ENCODE results near the gene CIT.

CIT gene

DNA sequence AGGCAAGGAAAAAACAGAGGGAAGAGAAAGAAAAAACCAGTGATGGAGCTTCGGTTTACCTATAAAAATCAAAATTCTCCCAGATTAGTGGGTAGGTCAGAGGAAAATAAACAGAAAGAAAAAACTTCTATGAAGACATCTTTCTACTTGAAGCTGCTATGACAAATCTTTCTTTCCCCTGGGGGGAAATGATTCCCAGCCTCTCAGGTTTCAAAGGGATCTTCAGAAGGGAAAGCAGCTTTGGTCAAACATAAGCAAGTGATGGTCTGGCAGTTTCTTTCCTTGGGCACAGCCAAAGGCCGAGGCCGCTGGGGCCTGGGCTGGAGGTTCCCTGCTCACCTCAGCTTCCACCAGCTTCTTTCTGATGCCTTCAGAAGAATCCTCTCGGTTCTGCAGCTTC lies 104.7 kb downstream of the CIT start:
- no peaks in the 10 kb centered on the region for H3K9me3 Mint-ChIP-seq
- no peaks in the 10 kb centered on the region for H3K27me3 Mint-ChIP-seq (ENCODE audit: low read depth)
- H3K4me3 Mint-ChIP-seq, result no peak overlapping the region
- no peak for DNase-seq (ENCODE audit: low spot score)
- H3K36me3 Mint-ChIP-seq (ENCODE audit: low read depth), result peaks cover 41% of the 10 kb centered on the region
- peaks cover 2% of the 10 kb centered on the region for H3K4me1 Mint-ChIP-seq (ENCODE audit: low read depth)
- no peak overlapping the region for H3K27ac Mint-ChIP-seq

DNA sequence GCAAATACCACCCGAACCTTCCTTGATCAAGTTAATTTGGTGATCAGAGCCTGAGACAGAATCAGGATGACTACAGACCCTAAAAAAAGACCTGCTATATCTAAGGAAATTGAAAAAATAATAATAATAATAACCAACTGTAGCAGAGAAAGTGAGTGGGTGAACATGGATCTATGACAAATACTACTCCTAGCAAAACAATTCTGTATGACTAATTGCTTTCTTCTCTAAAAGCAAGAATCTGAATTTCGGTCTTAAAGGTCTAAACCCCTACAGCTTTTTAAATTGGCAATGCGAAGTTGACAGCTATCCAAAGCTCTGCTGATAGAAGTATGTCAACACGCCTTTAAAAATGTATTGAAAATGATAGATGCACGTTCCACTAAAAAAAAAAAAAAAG lies 107.0 kb downstream of the CIT start:
- no peak for DNase-seq (ENCODE audit: low spot score)
- no peaks in the 10 kb centered on the region for H3K4me1 Mint-ChIP-seq (ENCODE audit: low read depth)
- peaks cover 48% of the 10 kb centered on the region for H3K36me3 Mint-ChIP-seq (ENCODE audit: low read depth)
- H3K27me3 Mint-ChIP-seq (ENCODE audit: low read depth), result no peaks in the 10 kb centered on the region
- no peak overlapping the region for H3K27ac Mint-ChIP-seq
- H3K9me3 Mint-ChIP-seq, result no peaks in the 10 kb centered on the region
- H3K4me3 Mint-ChIP-seq, result no peak overlapping the region

DNA sequence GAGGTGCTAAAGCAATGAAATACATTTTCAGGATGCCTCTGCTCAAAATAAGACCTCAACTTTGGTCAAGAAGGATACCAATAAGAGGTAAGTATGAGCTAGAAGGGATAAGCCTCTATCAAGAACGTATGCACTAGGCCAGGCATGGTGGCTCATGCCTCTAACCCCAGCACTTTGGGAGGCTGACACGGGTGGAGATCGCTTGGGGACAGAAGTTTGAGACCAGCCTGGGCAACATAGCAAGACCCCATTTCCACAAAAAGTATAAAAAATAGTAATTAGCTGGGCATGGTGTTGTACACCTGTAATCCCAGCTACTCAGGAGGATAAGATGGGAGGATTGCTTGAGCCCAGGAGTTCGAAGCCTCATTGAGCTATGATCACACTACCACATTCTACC lies 114.5 kb downstream of the CIT start:
- Mint-ChIP-seq H3K36me3 (ENCODE audit: low read depth) (peaks cover 67% of the 10 kb centered on the region), H3K27ac (no peak overlapping the region)

DNA sequence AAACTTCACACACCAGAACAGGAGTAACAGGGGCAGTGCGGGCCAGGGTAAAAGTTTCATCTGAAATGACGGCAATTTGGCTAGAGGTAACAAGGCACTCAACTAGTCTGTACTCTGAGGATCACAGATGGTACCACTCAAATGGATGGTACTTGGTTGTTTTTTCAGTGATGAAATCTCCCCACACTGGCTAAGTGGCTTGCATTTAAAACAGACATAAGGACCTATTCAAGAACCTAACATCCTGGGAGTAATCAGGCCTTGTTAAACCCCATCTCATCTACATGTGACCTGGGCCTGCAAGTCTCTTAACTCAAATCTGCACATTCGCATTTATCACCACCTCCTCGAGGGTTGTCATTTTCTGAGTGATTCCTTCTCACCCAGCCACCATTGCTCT lies 118.4 kb downstream of the CIT start:
- peaks cover 60% of the 10 kb centered on the region for H3K36me3 Mint-ChIP-seq (ENCODE audit: low read depth)
- H3K4me3 Mint-ChIP-seq, result no peak overlapping the region
- H3K27me3 Mint-ChIP-seq (ENCODE audit: low read depth), result no peaks in the 10 kb centered on the region

More for the DNA sequence above, 114.5 kb downstream of the CIT start:
- Mint-ChIP-seq H3K4me1 (ENCODE audit: low read depth) (no peaks in the 10 kb centered on the region), H3K4me3 (no peak overlapping the region), H3K9me3 (no peaks in the 10 kb centered on the region), H3K27me3 (ENCODE audit: low read depth) (no peaks in the 10 kb centered on the region)
- DNase-seq (ENCODE audit: low spot score), result no peak

DNA sequence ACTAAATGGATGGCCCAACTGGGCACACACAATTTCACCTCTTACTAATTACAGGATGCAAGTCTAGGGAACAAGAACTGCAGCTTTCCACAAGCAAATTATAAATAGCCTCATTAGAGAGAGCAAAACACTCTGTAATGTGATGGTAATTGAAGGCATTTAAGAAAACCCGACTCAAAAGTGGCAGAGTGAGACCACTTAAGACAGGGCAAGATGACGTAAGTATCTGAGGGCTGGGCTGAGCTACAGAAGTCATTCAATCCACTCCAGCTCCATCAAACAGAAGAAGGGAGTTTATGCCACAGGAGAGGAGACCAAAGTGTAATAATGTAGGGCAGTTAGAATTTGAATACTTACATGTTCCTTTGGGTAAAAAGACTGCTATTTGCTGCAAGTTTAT lies 118.9 kb downstream of the CIT start:
- Mint-ChIP-seq H3K27ac (no peak overlapping the region), H3K36me3 (ENCODE audit: low read depth) (peaks cover 56% of the 10 kb centered on the region), H3K27me3 (ENCODE audit: low read depth) (no peaks in the 10 kb centered on the region), H3K4me3 (no peak overlapping the region), H3K4me1 (ENCODE audit: low read depth) (no peaks in the 10 kb centered on the region), H3K9me3 (no peaks in the 10 kb centered on the region)
- DNase-seq (ENCODE audit: low spot score), result no peak

More for the DNA sequence above, 118.4 kb downstream of the CIT start:
- H3K9me3 Mint-ChIP-seq, result no peaks in the 10 kb centered on the region
- DNase-seq (ENCODE audit: low spot score), result no peak
- no peak overlapping the region for H3K27ac Mint-ChIP-seq
- no peaks in the 10 kb centered on the region for H3K4me1 Mint-ChIP-seq (ENCODE audit: low read depth)

DNA sequence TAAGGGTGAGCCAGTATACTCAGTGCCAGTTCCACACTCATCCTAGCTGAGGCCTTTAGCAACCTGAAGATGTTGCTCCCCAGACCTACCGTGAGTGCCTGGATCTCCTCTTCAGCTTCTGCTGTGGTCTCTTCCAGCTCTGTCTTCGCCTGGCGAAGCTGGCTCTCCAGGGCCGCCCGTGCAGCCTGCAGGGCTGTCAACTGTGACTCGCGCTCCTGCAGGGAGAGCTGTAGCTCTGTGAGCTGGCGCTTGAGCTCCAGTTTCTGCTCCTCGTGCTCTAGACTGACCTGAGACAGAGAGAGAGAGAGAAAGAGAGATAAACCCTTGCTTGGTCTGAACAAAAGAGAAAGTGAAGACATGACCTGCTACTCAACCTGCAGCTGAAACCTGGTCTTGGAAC lies 125.2 kb downstream of the CIT start:
- Mint-ChIP-seq H3K27me3 (ENCODE audit: low read depth) (no peaks in the 10 kb centered on the region), H3K4me3 (no peak overlapping the region), H3K27ac (no peak overlapping the region), H3K36me3 (ENCODE audit: low read depth) (peaks cover 56% of the 10 kb centered on the region), H3K9me3 (no peaks in the 10 kb centered on the region), H3K4me1 (ENCODE audit: low read depth) (no peaks in the 10 kb centered on the region)
- DNase-seq (ENCODE audit: low spot score), result no peak

DNA sequence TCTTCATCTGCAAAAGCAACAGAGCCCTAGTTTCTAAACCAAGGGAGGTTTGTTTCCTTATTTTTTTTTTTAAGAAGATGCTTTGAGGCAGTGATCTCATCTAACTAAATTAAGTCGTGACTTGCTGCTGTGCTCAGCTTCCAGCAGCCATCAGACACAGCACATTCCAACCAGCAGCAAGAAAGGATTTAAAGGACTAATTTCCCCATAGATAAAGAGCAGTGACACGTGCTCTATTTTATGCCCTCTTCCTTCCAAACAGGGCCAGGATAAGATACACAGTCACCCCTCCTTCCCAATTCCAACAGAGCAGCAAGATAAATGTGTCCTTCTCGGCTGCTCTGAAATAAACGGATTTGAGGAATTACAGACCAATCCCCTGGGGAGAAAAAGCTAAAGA lies 127.5 kb downstream of the CIT start:
- no peaks in the 10 kb centered on the region for H3K4me1 Mint-ChIP-seq (ENCODE audit: low read depth)
- H3K27me3 Mint-ChIP-seq (ENCODE audit: low read depth), result no peaks in the 10 kb centered on the region
- DNase-seq (ENCODE audit: low spot score), result no peak
- H3K36me3 Mint-ChIP-seq (ENCODE audit: low read depth), result peaks cover 69% of the 10 kb centered on the region
- no peak overlapping the region for H3K4me3 Mint-ChIP-seq
- peaks cover 22% of the 10 kb centered on the region for H3K9me3 Mint-ChIP-seq
- H3K27ac Mint-ChIP-seq, result no peak overlapping the region

DNA sequence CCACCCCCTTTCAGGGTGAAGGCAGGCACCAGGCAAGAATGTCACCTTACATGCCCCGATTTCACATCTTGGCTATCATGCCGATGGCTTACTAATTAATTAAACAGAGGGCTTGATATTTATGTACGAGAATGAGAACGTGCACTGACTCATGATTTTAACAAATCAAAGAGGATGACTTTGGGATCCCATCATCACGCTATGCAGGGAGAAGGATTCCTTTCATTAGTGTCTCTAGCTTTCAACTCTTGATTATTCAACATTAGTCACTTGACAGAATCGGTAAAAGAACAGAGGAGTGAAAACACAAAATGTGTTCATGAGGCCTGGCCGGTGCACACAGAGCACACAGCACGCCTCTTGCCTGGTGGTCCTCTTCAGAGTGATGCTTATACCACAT lies 128.6 kb downstream of the CIT start:
- H3K4me1 Mint-ChIP-seq (ENCODE audit: low read depth), result no peaks in the 10 kb centered on the region
- H3K36me3 Mint-ChIP-seq (ENCODE audit: low read depth), result peaks cover 76% of the 10 kb centered on the region
- no peak overlapping the region for H3K27ac Mint-ChIP-seq
- peaks cover 31% of the 10 kb centered on the region for H3K9me3 Mint-ChIP-seq
- H3K27me3 Mint-ChIP-seq (ENCODE audit: low read depth), result no peaks in the 10 kb centered on the region
- no peak overlapping the region for H3K4me3 Mint-ChIP-seq
- no peak for DNase-seq (ENCODE audit: low spot score)

DNA sequence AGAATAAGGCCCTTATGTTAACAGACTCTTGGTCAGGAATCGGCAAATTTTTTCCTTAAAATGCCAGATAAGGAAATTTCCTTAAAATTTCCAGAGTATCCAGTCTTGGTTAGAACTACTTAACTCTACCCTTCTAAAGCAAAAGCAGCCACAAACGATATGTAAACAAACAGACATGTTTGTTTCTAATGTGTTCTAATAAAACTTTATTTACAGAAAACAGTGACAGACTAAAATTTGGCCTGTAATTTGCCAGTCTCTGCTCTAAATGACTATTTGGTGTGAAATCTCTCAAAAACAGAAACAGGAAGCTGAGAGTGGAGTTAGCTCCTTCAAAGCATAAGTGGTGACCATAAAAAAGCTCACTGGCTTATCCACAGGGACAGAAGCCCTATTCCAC lies 131.0 kb downstream of the CIT start:
- Mint-ChIP-seq H3K4me1 (ENCODE audit: low read depth) (no peaks in the 10 kb centered on the region), H3K36me3 (ENCODE audit: low read depth) (peaks cover 78% of the 10 kb centered on the region), H3K9me3 (peaks cover 31% of the 10 kb centered on the region), H3K4me3 (no peak overlapping the region), H3K27ac (no peak overlapping the region), H3K27me3 (ENCODE audit: low read depth) (no peaks in the 10 kb centered on the region)
- DNase-seq (ENCODE audit: low spot score), result no peak

DNA sequence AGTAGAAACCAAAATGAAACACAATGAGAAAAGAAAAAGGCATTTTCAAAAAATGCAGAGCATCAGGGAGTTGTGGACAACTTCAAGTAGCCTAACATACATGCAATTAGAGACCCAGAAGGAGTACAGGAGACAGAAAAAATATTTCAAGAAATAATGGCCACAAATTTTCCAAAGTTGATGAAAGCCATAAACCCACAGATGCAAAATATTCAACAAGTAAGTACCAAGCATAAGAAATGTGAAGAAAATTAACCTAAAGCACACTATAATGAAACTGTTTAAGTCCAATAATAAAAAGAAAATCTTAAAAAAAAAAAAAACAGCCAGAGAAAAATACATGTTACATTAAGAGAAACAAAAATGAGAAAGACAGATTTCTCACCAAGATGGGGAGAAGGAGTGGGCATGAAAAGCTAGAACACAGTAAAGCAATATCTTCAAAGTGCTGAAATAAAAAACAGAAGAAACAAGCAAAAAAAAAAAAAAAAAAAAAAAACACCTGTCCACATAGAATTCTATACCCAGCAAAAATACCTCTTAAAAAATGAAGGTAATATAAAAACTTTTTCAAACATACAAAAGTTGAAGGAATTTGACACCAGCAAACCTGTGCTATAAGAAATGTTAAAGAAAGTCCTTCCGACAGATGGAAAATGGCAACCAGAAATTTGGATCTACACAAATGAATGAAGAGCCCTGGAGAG lies 132.1 kb downstream of the CIT start:
- Mint-ChIP-seq H3K36me3 (ENCODE audit: low read depth) (peaks cover 75% of the 10 kb centered on the region), H3K4me3 (no peak overlapping the region), H3K27me3 (ENCODE audit: low read depth) (no peaks in the 10 kb centered on the region), H3K4me1 (ENCODE audit: low read depth) (no peaks in the 10 kb centered on the region), H3K9me3 (peaks cover 31% of the 10 kb centered on the region), H3K27ac (no peak overlapping the region)
- no peak for DNase-seq (ENCODE audit: low spot score)

DNA sequence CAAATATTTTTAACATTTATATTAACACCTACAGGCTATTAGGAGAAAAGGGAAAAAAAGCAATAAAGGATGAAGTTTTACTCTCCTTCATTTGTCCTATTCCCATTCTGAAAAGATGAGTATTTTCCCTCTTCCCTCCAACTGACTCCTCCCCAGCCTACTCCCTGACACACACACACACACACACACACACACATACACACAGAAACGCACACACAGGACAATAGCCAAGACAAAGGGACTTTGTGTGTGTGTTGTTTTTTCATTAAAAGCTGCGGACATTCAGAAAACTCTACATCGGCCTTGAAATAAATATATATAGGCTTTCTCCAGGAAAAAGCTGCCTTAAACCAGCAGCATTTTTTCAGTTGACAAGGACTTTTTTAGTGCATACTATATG lies 134.4 kb downstream of the CIT start:
- Mint-ChIP-seq H3K27ac (no peak overlapping the region), H3K4me1 (ENCODE audit: low read depth) (no peaks in the 10 kb centered on the region), H3K9me3 (peaks cover 31% of the 10 kb centered on the region), H3K27me3 (ENCODE audit: low read depth) (no peaks in the 10 kb centered on the region), H3K36me3 (ENCODE audit: low read depth) (peaks cover 72% of the 10 kb centered on the region), H3K4me3 (no peak overlapping the region)
- DNase-seq (ENCODE audit: low spot score), result no peak

DNA sequence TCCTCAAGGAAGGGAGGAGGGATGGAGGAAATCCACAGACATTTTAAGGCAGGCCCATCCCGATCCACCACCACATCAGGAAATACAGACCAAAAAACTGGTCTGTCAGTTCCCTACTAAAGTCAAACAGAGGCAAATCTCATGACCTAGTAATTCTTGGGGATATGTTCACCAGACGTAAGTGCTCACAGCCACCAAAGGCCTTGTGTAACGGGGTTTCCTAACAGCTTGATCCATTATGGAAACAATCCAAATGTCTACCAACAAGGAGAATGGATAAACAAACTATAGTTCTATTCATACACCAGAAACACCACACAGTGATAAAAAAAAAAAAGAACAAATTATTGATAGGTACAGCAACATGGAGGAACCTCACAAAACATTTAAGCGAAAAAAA lies 136.3 kb downstream of the CIT start:
- peaks cover 20% of the 10 kb centered on the region for H3K9me3 Mint-ChIP-seq
- DNase-seq (ENCODE audit: low spot score), result no peak
- H3K27ac Mint-ChIP-seq, result no peak overlapping the region
- no peaks in the 10 kb centered on the region for H3K27me3 Mint-ChIP-seq (ENCODE audit: low read depth)
- no peak overlapping the region for H3K4me3 Mint-ChIP-seq
- H3K36me3 Mint-ChIP-seq (ENCODE audit: low read depth), result peaks cover 63% of the 10 kb centered on the region
- no peaks in the 10 kb centered on the region for H3K4me1 Mint-ChIP-seq (ENCODE audit: low read depth)

DNA sequence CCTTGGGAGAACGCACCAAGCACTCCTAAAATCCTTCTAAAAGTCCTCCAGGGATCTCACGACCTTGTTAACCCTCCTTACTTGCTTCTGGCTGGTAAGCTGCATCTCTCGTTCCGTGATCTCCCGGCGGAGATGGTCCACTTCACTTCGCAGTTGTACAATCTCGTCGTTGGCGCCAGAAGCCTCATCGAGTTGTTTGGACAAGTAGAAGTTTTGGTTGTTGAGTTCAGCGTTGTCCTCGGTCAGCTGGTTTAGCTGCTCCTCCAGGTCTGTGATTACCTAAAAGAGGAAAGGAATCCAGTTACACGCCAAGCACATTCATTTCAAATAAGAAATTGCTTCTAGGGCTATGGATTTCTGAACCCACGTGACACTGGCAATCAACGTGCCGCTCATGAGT lies 142.0 kb downstream of the CIT start:
- Mint-ChIP-seq H3K4me1 (ENCODE audit: low read depth) (peaks cover 3% of the 10 kb centered on the region), H3K27me3 (ENCODE audit: low read depth) (no peaks in the 10 kb centered on the region), H3K4me3 (no peak overlapping the region), H3K27ac (no peak overlapping the region), H3K9me3 (no peaks in the 10 kb centered on the region), H3K36me3 (ENCODE audit: low read depth) (peaks cover 45% of the 10 kb centered on the region)
- DNase-seq (ENCODE audit: low spot score), result no peak

DNA sequence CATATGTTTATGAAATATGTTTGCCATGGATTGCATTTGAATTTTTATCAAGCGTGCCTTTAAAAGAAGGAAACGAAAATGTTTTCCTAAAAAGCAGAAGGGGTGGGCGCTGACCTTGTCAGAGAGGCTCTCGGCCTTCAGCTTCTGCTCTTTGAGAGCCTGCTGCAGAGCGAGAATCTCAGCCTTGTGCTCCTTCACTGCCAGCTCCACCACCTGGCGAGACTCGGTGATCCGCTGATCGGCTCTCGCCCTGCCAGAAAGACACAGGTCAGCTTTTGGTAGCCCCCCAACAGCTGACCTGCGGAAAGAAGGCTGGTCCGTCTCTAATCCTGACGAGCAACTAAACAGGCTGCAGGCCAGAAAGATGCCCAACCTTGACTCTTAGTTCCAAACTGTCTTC lies 146.7 kb downstream of the CIT start:
- Mint-ChIP-seq H3K9me3 (no peaks in the 10 kb centered on the region), H3K27me3 (ENCODE audit: low read depth) (no peaks in the 10 kb centered on the region), H3K36me3 (ENCODE audit: low read depth) (peaks cover 42% of the 10 kb centered on the region), H3K4me3 (no peak overlapping the region), H3K4me1 (ENCODE audit: low read depth) (peaks cover 3% of the 10 kb centered on the region), H3K27ac (no peak overlapping the region)
- no peak for DNase-seq (ENCODE audit: low spot score)

DNA sequence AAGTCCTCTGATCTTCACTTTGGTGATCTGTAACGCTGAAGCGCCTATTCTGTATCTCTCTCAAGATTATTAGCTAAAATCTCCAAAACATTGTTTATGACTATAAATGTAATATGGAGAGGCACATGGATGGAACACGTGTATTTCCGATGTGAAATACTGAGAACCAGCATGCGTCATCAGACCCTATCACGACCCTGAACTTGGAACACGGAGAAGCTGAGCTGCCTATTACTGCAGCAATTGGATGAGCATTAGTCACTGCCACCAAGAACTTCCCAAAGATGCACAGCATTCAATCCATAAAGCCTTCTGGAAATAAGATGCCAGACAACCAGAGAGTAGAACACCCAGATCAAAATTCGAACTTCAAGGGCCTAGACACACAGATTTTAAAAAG lies 147.2 kb downstream of the CIT start:
- Mint-ChIP-seq H3K4me3 (no peak overlapping the region), H3K27me3 (ENCODE audit: low read depth) (no peaks in the 10 kb centered on the region), H3K9me3 (no peaks in the 10 kb centered on the region), H3K27ac (no peak overlapping the region), H3K36me3 (ENCODE audit: low read depth) (peaks cover 41% of the 10 kb centered on the region), H3K4me1 (ENCODE audit: low read depth) (peaks cover 3% of the 10 kb centered on the region)
- no peak for DNase-seq (ENCODE audit: low spot score)

Measured in T-helper 2 cell treated with Interferon-gamma antibody and Interleukin-4, amounts not matched to agents 5 μg/mL and 100 μg/mL, for 36 hours (primary cell).